OCI-LY3 (cell line): ENCODE results near the gene OTOL1.

Source experiments
- EZH2phosphoT487 ChIP-seq: fragments of 200-600 bp; shearing (Covaris generic); IDR thresholded peaks from 2 replicates; pipeline ENCODE4 v1.6.1; 2018; ENCODE audit warnings: antibody characterized with exemption, mixed run types, low read depth
- TF ChIP-seq, protein P1 (sequence below): fragments of 200-600, 300-600 bp; sonication (generic); IDR thresholded peaks from 2 replicates; pipeline ENCODE4 v1.5.1; 2014; ENCODE audit warnings: antibody characterized with exemption, low read length, low read depth

DNA sequence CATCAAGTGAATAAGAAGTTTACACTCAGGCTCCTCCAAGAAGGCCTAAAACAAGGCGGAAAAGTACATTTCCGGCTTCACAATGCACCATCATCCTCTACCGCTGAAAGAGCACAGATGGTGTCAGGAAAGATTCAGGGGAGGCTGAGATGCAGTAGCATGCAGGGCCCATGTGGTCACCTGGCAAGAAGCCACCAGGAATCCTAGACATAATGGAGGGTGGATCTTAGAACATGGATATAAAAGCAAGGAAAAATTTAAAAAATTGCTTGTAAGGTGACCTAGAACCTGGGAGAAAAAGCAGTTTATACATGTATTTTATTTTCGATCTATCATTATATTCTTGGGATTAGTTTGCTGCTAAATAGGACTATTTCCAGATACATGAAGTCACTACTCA lies 21.9 kb upstream of the OTOL1 start:
- TF ChIP-seq, protein P1, sequence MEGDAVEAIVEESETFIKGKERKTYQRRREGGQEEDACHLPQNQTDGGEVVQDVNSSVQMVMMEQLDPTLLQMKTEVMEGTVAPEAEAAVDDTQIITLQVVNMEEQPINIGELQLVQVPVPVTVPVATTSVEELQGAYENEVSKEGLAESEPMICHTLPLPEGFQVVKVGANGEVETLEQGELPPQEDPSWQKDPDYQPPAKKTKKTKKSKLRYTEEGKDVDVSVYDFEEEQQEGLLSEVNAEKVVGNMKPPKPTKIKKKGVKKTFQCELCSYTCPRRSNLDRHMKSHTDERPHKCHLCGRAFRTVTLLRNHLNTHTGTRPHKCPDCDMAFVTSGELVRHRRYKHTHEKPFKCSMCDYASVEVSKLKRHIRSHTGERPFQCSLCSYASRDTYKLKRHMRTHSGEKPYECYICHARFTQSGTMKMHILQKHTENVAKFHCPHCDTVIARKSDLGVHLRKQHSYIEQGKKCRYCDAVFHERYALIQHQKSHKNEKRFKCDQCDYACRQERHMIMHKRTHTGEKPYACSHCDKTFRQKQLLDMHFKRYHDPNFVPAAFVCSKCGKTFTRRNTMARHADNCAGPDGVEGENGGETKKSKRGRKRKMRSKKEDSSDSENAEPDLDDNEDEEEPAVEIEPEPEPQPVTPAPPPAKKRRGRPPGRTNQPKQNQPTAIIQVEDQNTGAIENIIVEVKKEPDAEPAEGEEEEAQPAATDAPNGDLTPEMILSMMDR: no peak
- TF ChIP-seq EZH2phosphoT487: no peak
